ENCODE measurements around the gene ZFP92.

ZFP92 gene

GRCh38 chrX:153414856-153415510 is 3.7 kb downstream of the ZFP92 start:
- Histone ChIP-seq H3K9ac (ENCODE audit: low read length) (no peak overlapping the region), H3K36me3 (replicated peaks; ENCODE audit: insufficient read depth, low read length) (no peaks in the 10 kb centered on the region), H3F3A (ENCODE audit: insufficient read depth, low read length) (no peaks in the 10 kb centered on the region), H2AFZ (ENCODE audit: low read length) (no peak overlapping the region), H3K4me1 (ENCODE audit: low read length) (no peaks in the 10 kb centered on the region), H3K27me3 (replicated peaks; ENCODE audit: insufficient read depth, low read length) (0 out of 2 replicates have a peak, but pooled peaks cover 6% of the 10 kb centered on the region), H3K4me3 (ENCODE audit: low read length) (no peak overlapping the region), H3K27ac (ENCODE audit: low read length) (no peak overlapping the region), H3K9me3 (replicated peaks; ENCODE audit: insufficient read depth, low read length) (no peaks in the 10 kb centered on the region), H4K20me1 (ENCODE audit: insufficient read depth, low read length) (no peaks in the 10 kb centered on the region), H3K4me2 (ENCODE audit: low read depth, low read length) (no peak overlapping the region), H3K79me2 (ENCODE audit: low read length) (no peaks in the 10 kb centered on the region), H3K9me2 (replicated peaks; ENCODE audit: insufficient read depth, low read length) (no peaks in the 10 kb centered on the region)
- no peak for DNase-seq
- TF ChIP-seq EZH2phosphoT487 (IDR thresholded peaks at IDR 0.05; ENCODE audit: low read length), result no peak
- TF ChIP-seq CTCF (IDR thresholded peaks at IDR 0.05; ENCODE audit: low read length), result no peak
- no peak for TF ChIP-seq EZH2 (optimal IDR thresholded peaks at IDR 0.05; ENCODE audit: low read depth, low read length)

DNA sequence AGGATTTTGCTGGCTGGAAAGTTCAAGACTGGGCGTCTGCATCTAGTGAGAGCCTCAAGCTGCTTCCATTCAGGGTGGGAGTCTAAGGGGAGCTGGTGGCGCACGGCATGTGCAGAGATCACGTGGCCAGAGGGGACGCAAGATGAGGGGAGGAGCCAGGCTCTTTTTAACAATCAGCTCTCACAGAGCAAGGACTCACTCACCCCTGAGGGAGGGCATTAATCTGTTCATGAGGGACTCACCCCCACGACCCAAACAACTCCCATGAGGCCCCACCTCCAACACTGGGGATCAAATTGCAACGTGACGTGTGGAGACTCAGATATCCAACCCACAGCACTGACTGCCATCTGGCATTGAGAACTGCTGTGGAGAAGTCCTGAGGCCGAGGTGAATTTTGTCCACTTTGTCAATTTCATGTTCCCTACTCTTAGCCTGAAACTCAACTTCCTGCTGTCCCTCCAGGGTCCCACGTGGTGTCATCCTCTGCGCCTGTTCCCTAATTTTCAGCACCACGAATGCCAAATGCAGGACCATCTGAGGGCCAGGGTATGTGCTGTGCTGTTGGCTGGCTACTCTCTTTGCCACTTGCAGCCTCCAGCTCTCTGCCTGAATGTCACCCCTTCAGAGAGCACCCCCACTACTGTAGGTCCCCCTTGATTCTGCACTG is 5.6 kb downstream of the ZFP92 start:
- no peak overlapping the region for H3K27ac ChIP-seq (ENCODE audit: low read length)
- DNase-seq, result no peak
- no peaks in the 10 kb centered on the region for H4K20me1 ChIP-seq (ENCODE audit: insufficient read depth, low read length)
- no peak overlapping the region for H3K4me3 ChIP-seq (ENCODE audit: low read length)
- H3K27me3 ChIP-seq (replicated peaks; ENCODE audit: insufficient read depth, low read length), result 0 out of 2 replicates have a peak, but pooled peaks cover 6% of the 10 kb centered on the region
- H3K4me1 ChIP-seq (ENCODE audit: low read length), result no peaks in the 10 kb centered on the region
- H3K4me2 ChIP-seq (ENCODE audit: low read depth, low read length), result no peak overlapping the region
- no peaks in the 10 kb centered on the region for H3F3A ChIP-seq (ENCODE audit: insufficient read depth, low read length)
- no peaks in the 10 kb centered on the region for H3K36me3 ChIP-seq (replicated peaks; ENCODE audit: insufficient read depth, low read length)
- no peak overlapping the region for H2AFZ ChIP-seq (ENCODE audit: low read length)
- no peaks in the 10 kb centered on the region for H3K79me2 ChIP-seq (ENCODE audit: low read length)
- no peaks in the 10 kb centered on the region for H3K9me3 ChIP-seq (replicated peaks; ENCODE audit: insufficient read depth, low read length)
- H3K9ac ChIP-seq (ENCODE audit: low read length), result no peak overlapping the region
- H3K9me2 ChIP-seq (replicated peaks; ENCODE audit: insufficient read depth, low read length), result no peaks in the 10 kb centered on the region
- no peak for TF ChIP-seq EZH2phosphoT487 (IDR thresholded peaks at IDR 0.05; ENCODE audit: low read length)
- TF ChIP-seq EZH2 (optimal IDR thresholded peaks at IDR 0.05; ENCODE audit: low read depth, low read length), result no peak
- TF ChIP-seq CTCF (IDR thresholded peaks at IDR 0.05; ENCODE audit: low read length), result no peak

DNA sequence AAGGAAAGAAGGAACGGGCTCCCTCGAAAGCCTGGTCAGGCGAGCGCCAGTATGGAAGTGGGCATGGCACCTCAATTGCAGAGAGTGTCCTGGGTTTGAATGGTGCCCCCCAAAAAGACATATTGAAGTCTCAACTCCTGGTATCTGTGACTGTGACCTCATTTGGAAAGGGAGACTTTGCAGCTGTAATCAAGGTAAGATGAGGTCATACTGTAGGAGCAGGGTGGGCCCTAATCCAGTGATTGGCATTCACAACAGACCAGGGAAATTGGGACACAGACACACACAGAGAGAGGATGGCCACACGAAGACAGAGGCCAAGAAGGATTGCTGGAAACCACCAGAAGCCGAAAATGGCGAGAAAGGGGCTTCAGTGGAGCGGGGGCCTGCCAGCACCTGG is 6.4 kb downstream of the ZFP92 start:
- Histone ChIP-seq H3K9me2 (replicated peaks; ENCODE audit: insufficient read depth, low read length) (no peaks in the 10 kb centered on the region), H3F3A (ENCODE audit: insufficient read depth, low read length) (no peaks in the 10 kb centered on the region), H3K9ac (ENCODE audit: low read length) (no peak overlapping the region), H4K20me1 (ENCODE audit: insufficient read depth, low read length) (no peaks in the 10 kb centered on the region), H3K4me3 (ENCODE audit: low read length) (no peak overlapping the region), H3K9me3 (replicated peaks; ENCODE audit: insufficient read depth, low read length) (no peaks in the 10 kb centered on the region), H3K27ac (ENCODE audit: low read length) (no peak overlapping the region), H3K79me2 (ENCODE audit: low read length) (no peaks in the 10 kb centered on the region), H2AFZ (ENCODE audit: low read length) (no peak overlapping the region), H3K4me1 (ENCODE audit: low read length) (no peaks in the 10 kb centered on the region), H3K4me2 (ENCODE audit: low read depth, low read length) (no peak overlapping the region), H3K27me3 (replicated peaks; ENCODE audit: insufficient read depth, low read length) (no peaks in the 10 kb centered on the region), H3K36me3 (replicated peaks; ENCODE audit: insufficient read depth, low read length) (no peaks in the 10 kb centered on the region)
- TF ChIP-seq CTCF (IDR thresholded peaks at IDR 0.05; ENCODE audit: low read length), result no peak
- no peak for TF ChIP-seq EZH2phosphoT487 (IDR thresholded peaks at IDR 0.05; ENCODE audit: low read length)
- no peak for TF ChIP-seq EZH2 (optimal IDR thresholded peaks at IDR 0.05; ENCODE audit: low read depth, low read length)
- no peak for DNase-seq

All from MM.1S (cell line).